ENCODE data around the gene NPR3. TPM values are rescaled to one million over a fixed set of nuclear protein-coding genes. Genes with fewer than 3 reads are reported as not detected.

NPR3 gene
- total and polyA plus RNA-seq, 2 experiments from 2014 or later, result 0.07 to 0.15 TPM

DNA sequence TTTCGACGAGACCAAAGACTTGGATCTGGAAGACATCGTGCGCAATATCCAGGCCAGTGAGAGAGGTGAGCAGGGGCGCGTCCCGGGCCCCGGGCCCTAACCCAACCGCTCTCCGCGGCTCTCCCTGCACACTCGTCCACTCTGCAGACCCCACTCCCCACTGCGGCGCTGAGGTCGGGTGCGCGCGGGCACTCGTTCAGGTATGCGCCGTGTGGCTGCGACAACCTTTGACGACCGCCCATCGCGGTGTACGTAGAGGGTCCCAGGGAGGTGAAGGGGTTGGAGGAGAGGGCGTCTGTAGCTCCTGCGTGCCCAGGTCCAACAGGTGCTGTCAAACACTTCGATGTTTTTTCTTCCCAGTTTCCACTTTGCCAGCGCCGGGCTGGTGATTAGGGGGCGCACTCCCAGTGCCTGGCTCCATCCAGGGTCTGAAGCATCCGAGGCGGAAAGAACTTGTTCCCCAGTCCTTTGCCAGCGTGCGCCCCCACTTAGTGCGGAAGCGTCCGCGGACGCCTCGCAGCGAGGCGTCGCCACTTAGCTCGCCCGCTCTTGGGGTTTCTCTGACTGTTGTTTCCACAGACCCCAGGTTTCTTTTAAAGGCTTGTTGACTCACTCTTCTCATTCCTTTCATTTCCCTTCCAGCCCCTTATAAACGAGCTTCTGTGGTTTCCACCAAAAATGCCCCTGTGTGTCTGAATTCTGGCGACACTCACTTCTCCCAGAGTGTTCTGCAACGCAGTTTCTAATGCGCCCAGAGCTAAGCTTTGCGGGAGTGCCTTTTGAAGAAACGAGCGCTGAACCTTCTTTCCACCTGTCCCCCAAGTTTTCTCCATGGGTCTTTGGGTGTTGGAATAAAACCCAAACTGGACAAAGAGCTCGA lies 1.6 kb downstream of the NPR3 start:
- H3K4me1 ChIP-seq (ENCODE audit: insufficient read depth), result peaks cover 32% of the 10 kb centered on the region
- peaks cover 89% of the 10 kb centered on the region for H3K27me3 ChIP-seq (ENCODE audit: insufficient read depth)
- Mint-ChIP-seq H3K4me1 (peaks cover 34% of the 10 kb centered on the region), H3K27ac (no peak overlapping the region), H3K36me3 (ENCODE audit: low read depth) (no peaks in the 10 kb centered on the region; the same call in 2 of the 3 replicates), H3K4me3 (peak overlapping the region; percentile 75), H3K9me3 (peaks cover 8% of the 10 kb centered on the region), H3K27me3 (ENCODE audit: insufficient read depth, low read depth, poor library complexity) (peaks cover 77% of the 10 kb centered on the region)
- no peaks in the 10 kb centered on the region; the same call in 1 of the 2 replicates for H4K20me1 ChIP-seq (replicated peaks; ENCODE audit: insufficient read depth)
- H3K9me2 ChIP-seq (ENCODE audit: insufficient read depth), result no peaks in the 10 kb centered on the region
- peak overlapping the region; percentile 93 for H2AFZ ChIP-seq
- peak; percentile 2 for ATAC-seq
- 0 out of 2 replicates have a peak, but pooled peaks cover 4% of the 10 kb centered on the region for H3F3A ChIP-seq (replicated peaks; ENCODE audit: low read depth)
- peak overlapping the region; percentile 87 for H3K4me2 ChIP-seq
- TF ChIP-seq EZH2 (IDR thresholded peaks at IDR 0.05; ENCODE audit: low read depth, unreplicated experiment) (peak; percentile 99), EZH2phosphoT487 (IDR thresholded peaks at IDR 0.05; ENCODE audit: unreplicated experiment) (peak; percentile 33), JUNB (IDR thresholded peaks at IDR 0.05; ENCODE audit: unreplicated experiment) (no peak), STAT1 (IDR thresholded peaks at IDR 0.05; ENCODE audit: unreplicated experiment) (no peak)
- TF ChIP-seq, protein P1, sequence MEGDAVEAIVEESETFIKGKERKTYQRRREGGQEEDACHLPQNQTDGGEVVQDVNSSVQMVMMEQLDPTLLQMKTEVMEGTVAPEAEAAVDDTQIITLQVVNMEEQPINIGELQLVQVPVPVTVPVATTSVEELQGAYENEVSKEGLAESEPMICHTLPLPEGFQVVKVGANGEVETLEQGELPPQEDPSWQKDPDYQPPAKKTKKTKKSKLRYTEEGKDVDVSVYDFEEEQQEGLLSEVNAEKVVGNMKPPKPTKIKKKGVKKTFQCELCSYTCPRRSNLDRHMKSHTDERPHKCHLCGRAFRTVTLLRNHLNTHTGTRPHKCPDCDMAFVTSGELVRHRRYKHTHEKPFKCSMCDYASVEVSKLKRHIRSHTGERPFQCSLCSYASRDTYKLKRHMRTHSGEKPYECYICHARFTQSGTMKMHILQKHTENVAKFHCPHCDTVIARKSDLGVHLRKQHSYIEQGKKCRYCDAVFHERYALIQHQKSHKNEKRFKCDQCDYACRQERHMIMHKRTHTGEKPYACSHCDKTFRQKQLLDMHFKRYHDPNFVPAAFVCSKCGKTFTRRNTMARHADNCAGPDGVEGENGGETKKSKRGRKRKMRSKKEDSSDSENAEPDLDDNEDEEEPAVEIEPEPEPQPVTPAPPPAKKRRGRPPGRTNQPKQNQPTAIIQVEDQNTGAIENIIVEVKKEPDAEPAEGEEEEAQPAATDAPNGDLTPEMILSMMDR (conservative IDR thresholded peaks at IDR 0.05; ENCODE audit: low read depth in 2 of 2), result peak; percentile 21 to 34; a peak in 3 of 4 replicates
- peak; percentile 59 for DNase-seq (ENCODE audit: low spot score)
- peak overlapping the region; percentile 71 for H3K4me3 ChIP-seq
- H3K27ac ChIP-seq (ENCODE audit: low read depth), result no peak overlapping the region
- no peaks in the 10 kb centered on the region for H3K36me3 ChIP-seq (ENCODE audit: insufficient read depth)
- no peaks in the 10 kb centered on the region for H3K79me2 ChIP-seq (replicated peaks; ENCODE audit: insufficient read depth)

DNA sequence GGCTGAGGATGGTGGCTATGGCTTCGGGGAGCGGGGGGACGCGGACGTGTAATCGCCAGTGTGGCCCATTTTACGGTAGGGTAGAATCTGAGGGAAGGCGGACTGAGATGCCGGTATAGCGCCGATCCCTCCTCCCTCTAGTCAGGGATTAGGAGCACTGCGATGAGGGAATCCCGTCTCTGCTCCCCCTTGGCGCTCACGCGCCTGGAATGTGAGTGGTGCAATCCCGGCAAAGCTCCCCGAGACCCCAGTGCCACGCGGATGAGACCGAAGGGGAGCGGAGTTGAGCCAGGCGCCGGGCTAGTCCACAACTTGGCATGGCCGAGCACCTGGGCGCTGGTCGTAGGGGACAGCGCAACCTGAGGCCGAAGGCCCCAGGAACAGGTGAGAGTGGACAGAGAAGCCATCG lies 2.2 kb downstream of the NPR3 start:
- 0 out of 2 replicates have a peak, but pooled peaks cover 4% of the 10 kb centered on the region for H3F3A ChIP-seq (replicated peaks; ENCODE audit: low read depth)
- peak; percentile 82 for TF ChIP-seq EZH2phosphoT487 (IDR thresholded peaks at IDR 0.05; ENCODE audit: unreplicated experiment)
- TF ChIP-seq, protein P1 (conservative IDR thresholded peaks at IDR 0.05; ENCODE audit: low read depth in 2 of 2), result no peak
- H2AFZ ChIP-seq, result peak overlapping the region; percentile 93
- DNase-seq (ENCODE audit: low spot score) (peak; percentile 23), ATAC-seq (peak; percentile 9)
- peak overlapping the region; percentile 71 for H3K4me3 ChIP-seq
- peak overlapping the region; percentile 87 for H3K4me2 ChIP-seq
- H3K27me3 ChIP-seq (ENCODE audit: insufficient read depth), result peaks cover 83% of the 10 kb centered on the region
- peaks cover 30% of the 10 kb centered on the region for H3K4me1 ChIP-seq (ENCODE audit: insufficient read depth)
- no peaks in the 10 kb centered on the region for H3K79me2 ChIP-seq (replicated peaks; ENCODE audit: insufficient read depth)
- Mint-ChIP-seq H3K4me1 (peaks cover 34% of the 10 kb centered on the region), H3K9me3 (peaks cover 12% of the 10 kb centered on the region), H3K27ac (no peak overlapping the region), H3K4me3 (peak overlapping the region; percentile 75), H3K27me3 (ENCODE audit: insufficient read depth, low read depth, poor library complexity) (peaks cover 77% of the 10 kb centered on the region), H3K36me3 (ENCODE audit: low read depth) (no peaks in the 10 kb centered on the region; the same call in 2 of the 3 replicates)
- H3K9me2 ChIP-seq (ENCODE audit: insufficient read depth), result no peaks in the 10 kb centered on the region
- H3K27ac ChIP-seq (ENCODE audit: low read depth), result no peak overlapping the region
- H3K36me3 ChIP-seq (ENCODE audit: insufficient read depth), result no peaks in the 10 kb centered on the region
- no peaks in the 10 kb centered on the region; the same call in 1 of the 2 replicates for H4K20me1 ChIP-seq (replicated peaks; ENCODE audit: insufficient read depth)

Measured in GM23338 (cell line).